Peyer's patch (tissue), 4 donors: ENCODE data around the gene OR13J1.

Experiments
- CTCF ChIP-seq, 6 experiments: fragments of 450-650 bp in 4 of 6; fragments of 200-600 bp in 2 of 6; sonication (generic) in 1 of 6; IDR thresholded peaks; one replicate each; pipeline ENCODE4 v1.5.1; 2017 to 2019; ENCODE audit warnings: antibody characterized with exemption in 6 of 6, mild to moderate bottlenecking in 3 of 6, moderate library complexity in 1 of 6
- POLR2A ChIP-seq, 2 donors: fragments of 450-650 bp; IDR thresholded peaks; one replicate each; pipeline ENCODE4 v1.5.1; 2017; ENCODE audit warnings: antibody characterized with exemption in 2 of 2, mild to moderate bottlenecking in 2 of 2, moderate library complexity in 2 of 2

GRCh38 chr9:35905912-35906679, 35.9 kb upstream of the OR13J1 start, which contains the start of gene HRCT1:
- peak in 1 of 6 experiments; percentile 14 for TF ChIP-seq CTCF (IDR thresholded peaks at IDR 0.05)
- TF ChIP-seq POLR2A (IDR thresholded peaks at IDR 0.05) = peak; percentile 83 to 86
